GM12873 (cell line): ENCODE measurements around the gene CPA2.

Source experiments
- CTCF ChIP-seq: IDR thresholded peaks from 2 replicates; pipeline ENCODE4 v1.5.1; 2012; ENCODE audit warnings: low read depth, mild to moderate bottlenecking, moderate library complexity, low read length, control low read depth; ENCODE audit not compliant: insufficient read depth; ENCODE audit errors: missing control alignments

Gene CPA2

GRCh38 chr7:130254555-130254954, 12.1 kb upstream of the CPA2 start:
- TF ChIP-seq CTCF, result no peak

- no peak for TF ChIP-seq CTCF
Observed at GRCh38 chr7:130256704-130257103, 10.0 kb upstream of the CPA2 start.

GRCh38 chr7:130258494-130259078, 8.1 kb upstream of the CPA2 start:
- no peak for TF ChIP-seq CTCF

DNA sequence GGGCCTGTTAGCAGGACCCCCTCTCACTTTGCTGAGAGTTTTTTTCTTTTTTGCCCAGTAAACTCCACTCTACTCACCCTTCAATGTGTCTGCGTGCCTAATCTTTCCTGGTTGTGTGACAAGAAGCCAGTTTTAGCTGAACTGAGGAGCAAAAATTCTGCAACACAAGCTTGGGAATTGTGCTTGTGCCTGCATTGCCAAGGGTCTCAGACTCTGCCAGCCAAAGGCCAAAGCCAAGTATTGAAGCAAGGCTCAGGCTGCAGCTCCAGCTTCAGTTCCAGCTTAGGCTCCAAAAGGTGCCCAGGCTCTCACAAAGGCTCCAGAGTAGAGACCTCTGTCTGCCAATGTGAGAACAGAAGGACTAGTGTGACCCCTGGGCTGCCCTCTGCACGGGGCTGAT, 4.2 kb upstream of the CPA2 start:
- TF ChIP-seq CTCF, result no peak

DNA sequence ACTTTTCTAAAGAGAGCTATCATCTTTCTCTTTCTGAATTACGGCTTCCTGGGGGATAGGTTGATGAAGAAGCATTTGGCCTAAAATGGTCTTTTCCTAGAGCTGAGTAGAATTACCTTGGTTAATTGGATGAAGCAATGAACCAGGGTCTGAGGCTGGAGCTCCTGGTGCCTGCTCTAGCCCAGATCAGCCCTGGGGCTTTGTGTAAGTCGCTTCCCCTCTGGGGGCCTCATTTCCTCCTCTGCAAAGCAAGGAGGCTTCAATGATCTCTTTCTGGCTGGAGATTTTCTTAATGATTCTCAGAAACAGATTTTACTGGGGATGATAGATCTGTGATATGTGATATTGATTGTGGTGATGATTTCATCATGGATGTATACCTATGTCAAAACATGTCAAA, 3.5 kb upstream of the CPA2 start:
- TF ChIP-seq CTCF, result no peak

DNA sequence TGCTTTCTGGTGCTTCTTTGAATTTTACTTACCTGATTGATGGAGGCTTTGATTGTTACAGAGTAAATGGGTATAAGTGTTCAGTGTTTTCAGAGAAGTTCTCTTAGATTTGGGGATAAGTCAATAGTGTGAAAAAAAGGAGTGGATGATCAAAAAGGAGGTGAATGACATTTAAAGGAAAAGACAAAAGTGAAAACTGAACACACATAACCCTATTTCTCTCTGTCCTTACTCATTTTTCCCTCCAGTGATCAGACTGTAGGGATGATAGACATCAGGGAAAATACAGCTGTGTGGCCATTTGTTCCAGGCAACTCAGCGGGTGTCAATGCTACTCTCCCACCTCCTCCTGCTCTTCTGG, 278 bp downstream of the CPA2 start:
- no peak for TF ChIP-seq CTCF

GRCh38 chr7:130268463-130269317, 2.0 kb downstream of the CPA2 start:
- TF ChIP-seq CTCF, result no peak
